ENCODE data around the gene PCDHA13. TPM values are rescaled to one million over a fixed set of nuclear protein-coding genes. Genes with fewer than 3 reads are reported as not detected.

PCDHA13 gene
- total RNA-seq, result not detected in 2 replicates

GRCh38 chr5:140881889-140882590 is at the start of gene PCDHA13:
TSS of gene PCDHA13 (plus strand) at chr5:140882124. CDS start at chr5:140882269, 145 bp downstream.

GRCh38 chr5:140833993-140834392 is 47.9 kb upstream of the PCDHA13 start, which contains the start of gene PCDHA7:
TSS of gene PCDHA7 (plus strand) at chr5:140834269. CDS start at chr5:140834384, 115 bp downstream.

GRCh38 chr5:140840978-140841962 is 40.7 kb upstream of the PCDHA13 start, which contains the start of gene PCDHA8:
TSS of gene PCDHA8 (plus strand) at chr5:140841187. CDS start at chr5:140841322, 135 bp downstream.

GRCh38 chr5:140848139-140849102 is 33.5 kb upstream of the PCDHA13 start, which contains the start of gene PCDHA9:
TSS of gene PCDHA9 (plus strand) at chr5:140848382. CDS start at chr5:140848496, 114 bp downstream.

GRCh38 chr5:140855772-140856674 is 25.9 kb upstream of the PCDHA13 start, which contains the start of gene PCDHA10:
TSS of gene PCDHA10 (plus strand) at chr5:140855897. CDS start at chr5:140856049, 152 bp downstream.

GRCh38 chr5:140868721-140869554 is 13.0 kb upstream of the PCDHA13 start, which contains the start of gene PCDHA11:
TSS of gene PCDHA11 (plus strand) at chr5:140868957. CDS start at chr5:140869104, 147 bp downstream.

GRCh38 chr5:140875085-140876065 is 6.5 kb upstream of the PCDHA13 start, which contains the start of gene PCDHA12:
TSS of gene PCDHA12 (plus strand) at chr5:140875308. CDS start at chr5:140875473, 165 bp downstream.

GRCh38 chr5:140925806-140926442 is 44.0 kb downstream of the PCDHA13 start, which contains the start of gene PCDHAC1:
TSS of gene PCDHAC1 (plus strand) at chr5:140926299. CDS start at chr5:140926893, 594 bp downstream.

Other genes with a start within 250 kb of the PCDHA13 start
- 0.08 and 0.76 TPM in 2 replicates for gene CD14, start 248.9 kb upstream of the PCDHA13 start, total RNA-seq
- gene TMCO6, start 242.7 kb upstream of the PCDHA13 start, total RNA-seq, result 27.4 and 28.1 TPM in 2 replicates
- gene NDUFA2, start 234.5 kb upstream of the PCDHA13 start, total RNA-seq, result 44.7 and 60.0 TPM in 2 replicates
- gene IK, start 234.3 kb upstream of the PCDHA13 start, total RNA-seq, result 63.2 and 93.5 TPM in 2 replicates
- 14.7 and 16.0 TPM in 2 replicates for gene WDR55, start 217.2 kb upstream of the PCDHA13 start, total RNA-seq
- 0.78 and 1.6 TPM in 2 replicates for gene DND1, start 208.5 kb upstream of the PCDHA13 start, total RNA-seq
- gene HARS1, start 190.8 kb upstream of the PCDHA13 start, total RNA-seq, result 63.0 and 96.6 TPM in 2 replicates
- gene HARS2, start 190.7 kb upstream of the PCDHA13 start, total RNA-seq, result 26.0 and 27.2 TPM in 2 replicates
- 29.0 and 31.2 TPM in 2 replicates for gene ZMAT2, start 181.7 kb upstream of the PCDHA13 start, total RNA-seq
- not detected in 2 replicates for gene PCDHA1, start 96.0 kb upstream of the PCDHA13 start, total RNA-seq
- gene PCDHA2, start 87.3 kb upstream of the PCDHA13 start, total RNA-seq, result not detected in 2 replicates
- gene PCDHA3, start 81.1 kb upstream of the PCDHA13 start, total RNA-seq, result not detected in 2 replicates
- not detected in 2 replicates for gene PCDHA4, start 75.1 kb upstream of the PCDHA13 start, total RNA-seq
- gene PCDHA5, start 60.5 kb upstream of the PCDHA13 start, total RNA-seq, result not detected in 2 replicates
- 0.16 TPM in 1 of 2 replicates, not detected in the other for gene PCDHA6, start 54.2 kb upstream of the PCDHA13 start, total RNA-seq
- gene PCDHA7, start 47.9 kb upstream of the PCDHA13 start, total RNA-seq, result not detected in 2 replicates
- gene PCDHA8, start 40.9 kb upstream of the PCDHA13 start, total RNA-seq, result not detected in 2 replicates
- not detected in 2 replicates for gene PCDHA9, start 33.7 kb upstream of the PCDHA13 start, total RNA-seq
- gene PCDHA10, start 26.2 kb upstream of the PCDHA13 start, total RNA-seq, result not detected in 2 replicates
- gene PCDHA11, start 13.2 kb upstream of the PCDHA13 start, total RNA-seq, result under 0.01 TPM in 1 of 2 replicates, not detected in the other
- not detected in 2 replicates for gene PCDHA12, start 6.8 kb upstream of the PCDHA13 start, total RNA-seq
- gene PCDHAC1, start 44.2 kb downstream of the PCDHA13 start, total RNA-seq, result 0.16 and 0.61 TPM in 2 replicates
- gene PCDHAC2, start 84.4 kb downstream of the PCDHA13 start, total RNA-seq, result 1.1 and 1.3 TPM in 2 replicates
- not detected in 2 replicates for gene PCDHB1, start 169.2 kb downstream of the PCDHA13 start, total RNA-seq
- gene PCDHB2, start 212.5 kb downstream of the PCDHA13 start, total RNA-seq, result 0.08 and 0.62 TPM in 2 replicates
- gene PCDHB3, start 218.3 kb downstream of the PCDHA13 start, total RNA-seq, result under 0.01 TPM in 1 of 2 replicates, not detected in the other
- gene PCDHB4, start 239.7 kb downstream of the PCDHA13 start, total RNA-seq, result 0.34 TPM in 1 of 2 replicates, not detected in the other

Measured in hair follicular keratinocyte (primary cell).